Skin of body (tissue), 2 donors: Measurements from ENCODE around the gene DLGAP3. TPM values are rescaled to one million over a fixed set of nuclear protein-coding genes. Genes with fewer than 3 reads are reported as not detected.
"Not testable (repeated sequence)": the region's sequence is repeated elsewhere in the genome, so short reads cannot be mapped to it uniquely, and the experiment has no call there.

Source experiments
- DNase-seq: peaks from one replicate; lab custom pipeline; 2025; lab: John Stamatoyannopoulos, UW
- total RNA-seq: library from RNA; depleted of rRNA; stranded (reverse); fragments of >200 nt; gene quantifications from one replicate; pipeline ENCODE4 v1.2.3, GENCODE V29; 2014

DLGAP3 gene, protein sequence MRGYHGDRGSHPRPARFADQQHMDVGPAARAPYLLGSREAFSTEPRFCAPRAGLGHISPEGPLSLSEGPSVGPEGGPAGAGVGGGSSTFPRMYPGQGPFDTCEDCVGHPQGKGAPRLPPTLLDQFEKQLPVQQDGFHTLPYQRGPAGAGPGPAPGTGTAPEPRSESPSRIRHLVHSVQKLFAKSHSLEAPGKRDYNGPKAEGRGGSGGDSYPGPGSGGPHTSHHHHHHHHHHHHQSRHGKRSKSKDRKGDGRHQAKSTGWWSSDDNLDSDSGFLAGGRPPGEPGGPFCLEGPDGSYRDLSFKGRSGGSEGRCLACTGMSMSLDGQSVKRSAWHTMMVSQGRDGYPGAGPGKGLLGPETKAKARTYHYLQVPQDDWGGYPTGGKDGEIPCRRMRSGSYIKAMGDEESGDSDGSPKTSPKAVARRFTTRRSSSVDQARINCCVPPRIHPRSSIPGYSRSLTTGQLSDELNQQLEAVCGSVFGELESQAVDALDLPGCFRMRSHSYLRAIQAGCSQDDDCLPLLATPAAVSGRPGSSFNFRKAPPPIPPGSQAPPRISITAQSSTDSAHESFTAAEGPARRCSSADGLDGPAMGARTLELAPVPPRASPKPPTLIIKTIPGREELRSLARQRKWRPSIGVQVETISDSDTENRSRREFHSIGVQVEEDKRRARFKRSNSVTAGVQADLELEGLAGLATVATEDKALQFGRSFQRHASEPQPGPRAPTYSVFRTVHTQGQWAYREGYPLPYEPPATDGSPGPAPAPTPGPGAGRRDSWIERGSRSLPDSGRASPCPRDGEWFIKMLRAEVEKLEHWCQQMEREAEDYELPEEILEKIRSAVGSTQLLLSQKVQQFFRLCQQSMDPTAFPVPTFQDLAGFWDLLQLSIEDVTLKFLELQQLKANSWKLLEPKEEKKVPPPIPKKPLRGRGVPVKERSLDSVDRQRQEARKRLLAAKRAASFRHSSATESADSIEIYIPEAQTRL
- under 0.01 TPM for total RNA-seq

DNA sequence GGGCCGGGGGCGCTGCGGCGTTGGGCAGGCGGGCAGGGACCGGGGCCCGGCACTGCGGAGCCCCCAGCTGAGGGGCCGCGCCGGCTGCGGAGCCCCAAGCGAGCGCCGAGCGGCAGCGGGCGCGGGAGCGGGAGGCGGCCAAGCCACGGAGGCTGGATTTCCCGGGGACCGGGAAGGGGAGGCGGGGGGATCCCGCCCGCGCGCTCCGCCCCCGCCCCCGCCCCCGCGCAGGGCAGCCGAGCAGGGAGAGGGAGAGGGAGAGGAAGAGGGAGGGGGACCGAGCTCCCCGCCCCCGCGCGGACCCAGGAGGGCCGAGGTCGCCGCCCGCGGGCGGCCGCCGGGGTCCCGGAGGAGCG lies at the start of gene DLGAP3:
Gene DLGAP3, minus strand, starts transcription at position 154 of the 356 bp plus-strand sequence. CDS start 24,267 bp downstream, outside the sequence.
- DNase-seq = no peak

DNA sequence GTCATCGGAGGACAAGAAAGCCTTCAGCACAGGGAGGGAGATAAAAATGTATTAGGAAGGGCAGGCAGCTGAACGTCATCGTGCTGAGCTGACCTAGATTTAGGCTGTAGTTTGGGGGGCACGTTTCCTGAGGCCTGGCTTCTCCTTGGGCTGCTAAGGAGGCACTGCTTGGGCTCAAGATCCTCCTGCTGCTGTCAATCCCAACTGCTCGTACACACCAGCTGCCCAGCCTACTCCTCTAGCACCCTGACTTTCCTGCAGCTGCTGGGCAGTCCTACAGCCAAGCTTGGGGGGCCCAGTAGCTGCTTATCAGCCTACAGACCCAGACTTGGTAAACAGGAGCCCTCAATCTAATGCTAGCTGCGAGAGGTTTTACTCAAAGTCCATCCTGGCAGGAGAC lies 49.5 kb upstream of the DLGAP3 start:
- DNase-seq = no peak

DNA sequence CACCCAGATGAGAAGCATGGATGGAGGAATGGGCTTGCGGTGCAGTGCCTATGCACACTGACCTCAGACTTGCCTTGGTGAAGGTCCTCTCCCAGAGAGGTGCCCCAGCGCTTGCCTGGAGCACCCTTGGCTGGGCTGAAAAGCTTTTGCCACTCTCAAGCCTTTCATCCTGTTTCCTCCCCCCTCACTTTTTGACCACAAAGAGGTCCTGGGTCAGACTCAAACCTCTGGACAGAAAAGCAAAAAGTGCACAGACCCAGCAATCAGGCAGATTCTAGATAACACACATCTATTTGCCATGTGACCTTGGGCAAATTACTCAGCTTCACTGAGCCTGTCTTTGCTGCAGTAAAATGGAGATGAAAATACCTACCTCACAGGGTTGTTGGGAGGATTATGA lies 48.4 kb upstream of the DLGAP3 start:
- DNase-seq = no peak

DNA sequence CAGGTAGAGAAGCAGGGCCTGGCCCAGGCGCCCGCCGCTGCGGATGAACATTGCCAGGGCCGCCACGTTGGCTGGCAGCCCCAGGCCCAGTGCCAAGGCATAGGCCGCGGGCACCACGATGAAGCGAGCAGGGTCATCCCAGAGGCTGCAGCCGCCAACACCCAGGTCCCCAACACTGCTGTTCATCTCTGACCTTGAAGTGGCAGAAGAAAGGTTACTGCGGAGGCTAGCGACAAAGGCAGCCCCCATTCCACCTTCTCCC lies 47.7 kb upstream of the DLGAP3 start:
- no peak for DNase-seq

DNA sequence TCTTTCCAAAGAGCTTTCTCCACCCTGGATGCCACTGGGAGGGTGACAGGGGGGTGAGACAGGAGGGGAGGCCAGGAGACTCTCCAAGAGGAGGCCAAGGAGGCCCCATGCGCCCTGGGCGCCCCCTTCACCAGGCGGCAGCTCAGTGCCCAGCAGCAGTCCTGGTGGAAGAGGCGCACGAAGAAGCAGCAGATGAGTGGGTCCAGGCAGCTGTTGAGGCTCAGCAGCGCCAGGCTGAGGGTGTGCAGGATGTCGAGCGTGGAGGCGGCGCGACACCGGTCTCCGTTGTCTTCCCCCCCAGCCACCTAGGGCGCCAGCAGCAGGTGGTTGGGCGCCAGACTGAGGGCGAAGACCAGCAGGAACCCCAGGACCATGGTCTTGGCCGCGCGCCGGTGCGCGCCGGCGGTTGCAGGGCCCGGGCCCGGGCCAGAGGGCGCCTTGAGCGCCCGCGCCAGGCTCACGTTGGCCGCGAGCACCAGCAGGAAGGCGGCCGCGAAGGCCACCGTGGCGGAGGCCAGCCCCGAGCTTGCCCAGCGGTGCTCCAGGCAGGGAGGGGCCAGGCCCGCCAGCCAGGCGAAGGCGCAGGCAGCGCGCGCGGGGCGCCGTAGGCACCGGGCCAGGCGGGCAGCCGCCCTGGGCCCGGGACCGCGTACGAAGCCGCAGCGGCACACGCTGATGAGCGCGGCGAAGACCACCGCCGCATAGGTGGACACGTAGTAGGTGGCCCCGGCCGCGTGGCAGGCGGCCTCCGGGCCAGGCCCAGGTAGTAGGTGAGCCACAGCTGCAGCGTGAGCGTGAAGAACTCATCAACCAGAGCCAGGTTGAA lies 47.1 kb upstream of the DLGAP3 start:
- DNase-seq = no peak

DNA sequence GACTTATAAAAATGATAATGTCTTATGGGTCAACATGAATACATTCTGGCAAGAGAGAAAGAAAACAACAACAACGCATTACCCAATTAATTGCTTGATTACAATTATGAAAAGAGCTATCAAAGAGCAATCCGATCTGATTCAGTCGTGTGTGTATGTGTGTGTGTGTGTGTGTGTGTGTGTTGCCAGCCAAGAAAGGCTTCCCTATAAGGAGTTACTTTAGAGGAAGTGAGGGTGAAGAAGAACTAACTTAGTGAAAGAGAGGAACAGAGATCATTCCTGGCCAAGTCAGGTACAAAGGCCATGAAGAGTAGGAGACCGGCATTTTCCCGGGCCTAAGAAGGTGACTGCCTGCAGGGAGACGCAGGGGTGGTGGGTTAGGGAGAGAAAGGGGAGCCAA lies 46.3 kb upstream of the DLGAP3 start:
- DNase-seq = no peak

DNA sequence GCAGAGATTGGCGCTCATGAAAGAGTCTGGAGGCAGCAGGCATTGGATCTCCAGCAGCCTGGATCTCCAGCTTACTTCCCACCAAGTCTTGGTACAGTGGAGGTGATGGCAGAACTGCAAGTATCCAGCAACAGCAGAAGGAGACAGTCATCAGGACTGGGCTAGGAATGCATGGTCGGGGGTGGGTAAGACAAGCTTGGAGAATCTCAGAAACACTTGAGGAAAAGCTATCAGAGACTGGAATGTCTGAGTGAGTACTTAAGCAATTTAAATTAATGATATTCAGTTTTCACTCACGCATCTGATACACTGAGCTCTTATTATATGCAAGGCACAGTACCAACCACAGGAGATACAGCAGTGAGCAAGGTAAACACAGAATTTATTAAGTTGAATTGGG lies 45.9 kb upstream of the DLGAP3 start:
- no peak for DNase-seq

DNA sequence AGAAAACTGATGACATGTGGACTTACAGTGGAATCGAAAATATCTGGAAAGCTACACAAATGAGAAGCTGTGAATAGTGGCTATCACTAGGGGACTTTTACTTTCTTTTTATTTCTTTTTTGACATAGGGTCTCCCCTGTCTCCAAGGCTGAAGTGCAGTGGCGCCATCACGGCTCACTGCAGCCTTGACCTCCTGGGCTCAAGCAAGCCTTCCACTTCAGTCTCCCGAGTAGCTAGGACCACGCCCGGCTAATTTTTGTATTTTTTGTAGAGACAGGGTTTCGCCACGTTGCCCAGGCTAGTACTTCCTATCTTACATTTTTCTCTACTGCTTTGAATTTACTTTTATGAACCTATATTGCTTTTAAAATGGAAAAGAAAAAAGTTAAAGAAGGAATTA lies 45.2 kb upstream of the DLGAP3 start:
- no peak for DNase-seq

DNA sequence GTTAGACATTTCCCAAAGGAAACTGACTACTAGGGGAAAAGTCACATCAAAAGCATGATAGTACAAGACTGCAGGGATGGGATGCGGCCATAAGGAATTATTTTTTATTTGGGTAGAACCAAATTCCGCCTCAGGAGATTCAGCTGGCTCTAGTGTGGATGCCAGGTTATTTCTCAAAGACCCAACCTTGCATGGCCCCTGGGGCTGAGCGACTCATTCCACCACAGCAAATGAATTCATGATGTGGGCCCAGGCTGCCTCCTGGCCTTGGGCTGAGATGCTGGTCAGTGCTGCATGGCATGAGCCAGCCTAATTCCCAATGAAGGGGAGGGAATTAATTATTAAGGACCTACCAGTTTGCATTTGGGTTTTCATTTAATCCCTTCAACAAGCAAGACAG lies 43.9 kb upstream of the DLGAP3 start:
- DNase-seq = no peak

DNA sequence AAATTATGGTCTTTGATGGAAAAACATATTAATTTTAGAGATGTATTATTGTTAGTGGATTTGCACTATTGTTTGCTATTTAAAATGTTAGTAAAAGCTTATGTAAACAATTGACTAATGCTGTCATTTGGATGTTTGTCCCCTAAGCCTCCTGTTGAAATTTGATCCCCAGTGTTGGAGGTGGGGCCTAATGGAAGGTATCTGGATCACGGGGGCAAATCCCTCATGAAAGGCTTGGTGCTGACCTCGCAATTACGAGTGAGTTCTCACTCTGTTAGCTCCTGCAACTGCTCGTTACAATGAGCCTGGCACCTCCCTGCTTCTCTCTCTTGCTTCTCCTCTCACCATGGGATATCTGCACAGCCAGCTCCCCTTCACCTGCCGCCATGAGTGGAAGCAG lies 41.4 kb upstream of the DLGAP3 start:
- no peak for DNase-seq

DNA sequence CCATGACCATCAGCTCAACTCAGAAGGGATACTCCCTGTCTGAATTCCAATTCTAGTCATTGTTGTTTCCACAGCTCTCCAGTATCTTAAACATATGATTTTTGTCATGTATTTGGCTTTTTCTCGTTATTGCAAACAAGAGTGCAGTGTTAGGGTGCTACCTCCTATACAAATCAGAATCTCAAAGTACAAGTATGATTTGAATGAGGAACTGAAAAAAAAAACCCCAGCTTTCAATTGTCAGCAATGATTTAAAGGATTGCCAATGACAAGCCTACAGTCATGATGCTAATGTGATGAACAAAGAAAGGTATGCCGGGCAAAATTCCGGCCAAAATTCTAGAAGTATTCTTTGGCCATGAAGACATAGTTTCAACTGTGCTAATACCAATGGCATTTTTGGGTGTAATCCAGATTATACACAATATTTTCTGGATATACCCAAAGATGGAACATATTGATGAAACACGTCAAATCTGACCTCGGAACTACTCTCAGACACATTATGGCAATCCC lies 40.8 kb upstream of the DLGAP3 start:
- no peak for DNase-seq

DNA sequence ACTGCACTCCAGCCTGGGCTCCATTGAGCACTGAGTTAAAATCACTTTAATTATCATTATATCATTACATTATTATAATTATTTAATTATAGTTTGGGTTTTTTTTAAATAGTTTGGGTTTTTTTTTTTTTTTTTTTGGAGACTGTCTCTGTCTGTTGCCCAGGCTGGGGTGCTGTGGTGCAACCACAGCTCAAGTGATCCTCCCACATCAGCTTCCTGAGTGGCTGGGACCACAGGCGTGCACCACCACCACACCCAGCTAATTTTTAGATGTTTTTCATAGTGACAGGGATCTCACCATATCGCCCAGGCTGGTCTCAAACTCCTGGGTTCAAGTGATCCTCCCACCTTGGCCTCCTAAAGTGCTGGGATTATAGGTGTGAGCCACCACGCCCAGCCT lies 38.8 kb upstream of the DLGAP3 start:
- not testable (repeated sequence) for DNase-seq

DNA sequence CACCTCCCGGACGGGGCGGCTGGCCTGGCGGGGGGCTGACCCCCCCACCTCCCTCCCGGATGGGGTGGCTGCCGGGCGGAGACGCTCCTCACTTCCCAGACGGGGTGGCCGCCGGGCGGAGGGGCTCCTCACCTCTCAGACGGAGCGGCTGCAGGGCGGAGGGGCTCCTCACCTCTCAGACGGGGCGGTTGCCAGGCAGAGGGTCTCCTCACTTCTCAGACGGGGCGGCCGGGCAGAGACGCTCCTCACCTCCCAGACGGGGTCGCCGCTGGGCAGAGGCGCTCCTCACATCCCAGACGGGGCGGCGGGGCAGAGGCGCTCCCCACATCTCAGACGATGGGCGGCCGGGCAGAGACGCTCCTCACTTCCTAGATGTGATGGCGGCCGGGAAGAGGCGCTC lies 38.2 kb upstream of the DLGAP3 start:
- not testable (repeated sequence) for DNase-seq

DNA sequence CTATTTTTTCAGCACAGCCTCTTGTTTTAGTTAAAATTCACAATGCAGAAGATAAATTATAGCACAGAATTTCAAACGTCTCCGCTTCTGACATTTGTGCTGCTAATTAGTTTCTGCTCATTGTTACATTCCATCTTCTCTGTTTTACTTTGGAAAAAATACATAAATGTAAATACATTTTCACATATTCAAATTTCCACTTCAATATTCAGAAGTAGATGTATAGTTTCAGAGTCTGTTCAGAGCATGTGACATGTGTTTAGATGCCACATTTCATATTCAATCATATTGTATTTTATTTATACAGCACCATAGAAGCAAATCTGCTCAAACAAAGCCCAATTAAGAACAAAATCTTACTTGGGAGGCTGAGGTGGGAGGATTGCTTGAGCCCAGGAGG lies 36.1 kb upstream of the DLGAP3 start:
- no peak for DNase-seq

DNA sequence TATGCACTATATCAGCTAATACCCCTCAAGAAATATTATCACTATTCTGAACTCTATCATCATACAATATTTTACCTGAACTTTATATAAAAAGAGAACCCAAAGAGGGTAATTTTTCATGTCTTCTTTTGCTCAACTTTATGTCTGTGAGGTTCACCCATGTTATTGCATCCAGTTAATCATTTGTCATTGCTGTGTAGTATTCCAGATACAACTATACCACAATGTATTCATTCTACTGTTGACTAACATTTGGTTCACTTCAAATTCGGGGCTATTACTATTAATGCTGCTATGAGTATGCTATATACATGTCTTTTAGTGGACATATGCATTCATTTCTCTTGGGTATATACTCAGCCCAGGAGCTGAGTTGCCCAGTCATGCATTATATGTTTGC lies 21.0 kb upstream of the DLGAP3 start:
- no peak for DNase-seq

DNA sequence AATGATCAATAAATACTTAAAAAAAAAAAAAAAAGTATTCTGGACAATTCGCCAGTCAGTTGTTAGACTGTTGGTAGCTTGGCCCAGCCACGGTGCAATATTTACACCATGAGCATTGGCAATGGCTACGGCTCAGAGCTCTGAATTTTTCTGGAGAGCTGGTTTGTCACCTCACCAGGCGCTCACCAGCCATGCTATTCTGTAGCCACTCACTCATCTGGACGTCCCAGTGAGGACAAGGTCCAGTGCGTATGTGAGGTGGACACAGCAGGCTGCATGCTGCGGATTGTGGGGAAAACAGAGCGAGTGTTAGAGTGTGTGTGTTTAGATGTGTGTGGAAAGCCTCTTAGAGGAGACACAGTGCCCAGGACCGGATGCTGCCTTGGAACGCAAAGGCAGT lies 19.3 kb upstream of the DLGAP3 start:
- not testable (repeated sequence) for DNase-seq

DNA sequence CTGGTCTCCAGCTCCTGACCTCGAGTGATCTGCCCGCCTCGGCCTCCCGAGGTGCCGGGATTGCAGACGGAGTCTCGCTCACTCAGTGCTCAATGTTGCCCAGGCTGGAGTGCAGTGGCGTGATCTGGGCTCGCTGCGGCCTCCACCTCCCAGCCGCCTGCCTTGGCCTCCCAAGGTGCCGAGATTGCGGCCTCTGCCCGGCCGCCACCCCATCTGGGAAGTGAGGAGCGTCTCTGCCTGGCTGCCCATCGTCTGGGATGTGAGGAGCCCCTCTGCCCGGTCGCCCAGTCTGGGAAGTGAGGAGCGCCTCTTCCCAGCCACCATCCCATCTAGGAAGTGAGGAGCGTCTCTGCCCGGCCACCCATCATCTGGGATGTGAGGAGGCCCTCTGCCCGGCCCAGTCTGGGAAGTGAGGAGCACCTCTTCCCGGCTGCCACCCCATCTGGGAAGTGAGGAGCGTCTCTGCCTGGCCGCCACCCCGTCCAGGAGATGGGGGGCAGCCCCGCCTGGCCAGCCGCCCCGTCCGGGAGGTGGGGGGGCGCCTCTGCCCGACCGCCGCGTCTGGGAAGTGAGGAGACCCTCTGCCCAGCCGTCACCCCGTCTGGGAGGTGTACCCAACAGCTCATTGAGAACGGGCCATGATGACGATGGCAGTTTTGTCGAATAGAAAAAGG lies 18.3 kb upstream of the DLGAP3 start:
- not testable (repeated sequence) for DNase-seq

DNA sequence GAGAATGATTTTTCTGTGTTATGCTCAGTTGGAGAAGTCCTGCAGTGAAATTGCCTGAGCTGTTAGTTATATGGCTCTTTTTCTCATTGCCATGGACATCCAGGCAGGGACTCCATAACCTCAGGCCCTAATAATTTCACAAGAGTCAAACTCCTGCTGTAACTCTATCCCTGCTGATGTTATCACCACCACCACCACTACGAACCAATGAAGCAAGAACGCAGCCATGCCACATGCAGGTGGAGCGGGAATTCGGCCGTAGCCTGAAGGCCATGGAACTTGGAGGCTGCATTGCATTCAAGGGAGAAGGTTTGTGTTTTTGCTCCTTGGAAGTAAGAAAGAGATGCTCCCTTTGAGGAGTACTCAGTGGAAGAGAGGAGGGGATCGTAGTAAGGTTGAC lies 16.8 kb upstream of the DLGAP3 start:
- DNase-seq = no peak

DNA sequence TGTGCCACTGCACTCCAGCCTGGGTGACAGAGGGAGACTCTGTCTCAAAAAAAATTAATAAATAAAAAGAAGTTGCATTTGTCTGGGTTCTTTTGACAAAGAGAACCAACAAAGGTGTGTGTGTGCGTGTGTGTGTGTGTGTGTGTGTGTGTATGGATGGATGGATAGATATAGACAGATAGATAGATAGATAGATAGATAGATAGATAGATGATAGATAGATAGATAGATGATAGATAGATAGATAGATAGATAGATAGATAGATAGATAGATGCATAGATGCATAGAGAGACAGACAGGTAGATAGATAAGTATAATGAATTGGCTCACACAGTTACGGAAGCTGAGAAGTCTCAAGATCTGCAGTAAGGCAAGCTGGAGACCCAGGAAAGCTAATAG lies 12.3 kb upstream of the DLGAP3 start:
- not testable (repeated sequence) for DNase-seq

DNA sequence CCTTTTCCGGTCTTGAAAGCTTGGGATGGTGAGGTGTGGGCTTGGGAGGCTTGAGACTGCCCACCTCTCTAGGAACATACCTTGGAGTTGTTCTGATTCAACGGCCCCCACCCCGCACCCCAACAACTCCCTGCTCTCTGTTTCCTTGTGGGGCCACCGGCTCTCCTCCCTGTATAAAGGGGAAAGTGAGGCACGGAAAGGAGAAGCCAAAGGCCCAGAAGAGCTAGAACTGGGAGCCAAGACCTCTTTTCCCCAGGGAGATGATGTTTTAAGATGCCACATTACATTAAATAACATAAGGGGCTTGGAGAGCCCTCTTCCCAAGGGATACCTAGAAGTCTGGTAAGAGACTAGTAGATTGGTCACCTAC lies 1.2 kb upstream of the DLGAP3 start:
- DNase-seq = no peak
